ENCODE results near the gene MARCO.
"Not testable (repeated sequence)": the region's sequence is repeated elsewhere in the genome, so short reads cannot be mapped to it uniquely, and the experiment has no call there.

The MARCO gene

GRCh38 chr2:119008108-119008507, 66.1 kb downstream of the MARCO start:
- DNase-seq, result no peak

- DNase-seq, result no peak
Observed at GRCh38 chr2:119009110-119009509, 67.1 kb downstream of the MARCO start.

GRCh38 chr2:119010336-119010735, 68.3 kb downstream of the MARCO start:
- no peak for DNase-seq

GRCh38 chr2:119011162-119011909, 69.3 kb downstream of the MARCO start:
- no peak for DNase-seq

GRCh38 chr2:119011910-119012209, 69.9 kb downstream of the MARCO start:
- DNase-seq, result no peak

- no peak for DNase-seq
Observed at GRCh38 chr2:119012345-119013301, 70.6 kb downstream of the MARCO start.

GRCh38 chr2:119013671-119014070, 71.7 kb downstream of the MARCO start:
- no peak for DNase-seq

- no peak for DNase-seq
Observed at GRCh38 chr2:119015845-119016244, 73.9 kb downstream of the MARCO start.

- no peak for DNase-seq
Observed at GRCh38 chr2:119019521-119019920, 77.5 kb downstream of the MARCO start.

- no peak for DNase-seq
Observed at GRCh38 chr2:119022678-119023077, 80.7 kb downstream of the MARCO start.

GRCh38 chr2:119023534-119023933, 81.5 kb downstream of the MARCO start:
- no peak for DNase-seq

- DNase-seq, result no peak
Observed at GRCh38 chr2:119024152-119024551, 82.2 kb downstream of the MARCO start.

- DNase-seq, result no peak
Observed at GRCh38 chr2:119024568-119024967, 82.6 kb downstream of the MARCO start.

- no peak for DNase-seq
Observed at GRCh38 chr2:119025013-119025412, 83.0 kb downstream of the MARCO start.

GRCh38 chr2:119025762-119026351, 83.9 kb downstream of the MARCO start:
- no peak for DNase-seq

GRCh38 chr2:119026890-119027289, 84.9 kb downstream of the MARCO start:
- DNase-seq, result no peak

- DNase-seq, result no peak
Observed at GRCh38 chr2:119028327-119029174, 86.6 kb downstream of the MARCO start.

GRCh38 chr2:119029297-119029696, 87.3 kb downstream of the MARCO start:
- no peak for DNase-seq

- DNase-seq, result not testable (repeated sequence)
Observed at GRCh38 chr2:119037922-119038321, 95.9 kb downstream of the MARCO start.

- DNase-seq, result no peak
Observed at GRCh38 chr2:119040730-119041129, 98.7 kb downstream of the MARCO start.
